GM19239 (cell line): ENCODE data around the gene TMEM203.

Source experiments
- DNase-seq: peaks from one replicate; pipeline ENCODE4 v3.0.0; 2011; ENCODE audit warnings: low spot score; ENCODE audit not compliant: insufficient read length
- FAIRE-seq: peaks from 2 replicates; lab custom pipeline; 2011; peaks lifted over from hg19 to GRCh38; lab: Jason Lieb, UNC

TMEM203 gene

GRCh38 chr9:137168904-137169856 lies 36.3 kb downstream of the TMEM203 start:
- FAIRE-seq, result peak; percentile 14
- peak; percentile 82 for DNase-seq

- FAIRE-seq, result no peak
- no peak for DNase-seq
Observed at GRCh38 chr9:137168573-137168903, 36.9 kb downstream of the TMEM203 start.

- DNase-seq, result no peak
- no peak for FAIRE-seq
Observed at GRCh38 chr9:137167747-137168572, 37.5 kb downstream of the TMEM203 start.

DNA sequence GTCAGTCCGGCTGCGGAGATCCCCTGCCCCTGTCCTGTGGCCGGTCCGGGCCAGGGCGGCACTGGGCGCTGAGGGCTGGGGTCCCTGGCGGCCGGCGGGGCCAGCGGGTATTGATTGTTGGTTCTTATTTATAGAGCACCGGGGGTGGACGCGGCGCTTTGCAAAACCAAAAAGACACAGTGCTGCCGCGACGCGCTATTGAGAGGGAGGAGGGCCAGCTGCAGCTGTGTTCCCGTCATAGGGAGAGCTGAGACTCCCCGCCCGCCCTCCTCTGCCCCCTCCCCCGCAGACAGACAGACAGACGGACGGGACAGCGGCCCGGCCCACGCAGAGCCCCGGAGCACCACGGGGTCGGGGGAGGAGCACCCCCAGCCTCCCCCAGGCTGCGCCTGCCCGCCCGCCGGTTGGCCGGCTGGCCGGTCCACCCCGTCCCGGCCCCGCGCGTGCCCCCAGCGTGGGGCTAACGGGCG lies 38.1 kb downstream of the TMEM203 start:
- FAIRE-seq, result no peak
- DNase-seq, result no peak

DNA sequence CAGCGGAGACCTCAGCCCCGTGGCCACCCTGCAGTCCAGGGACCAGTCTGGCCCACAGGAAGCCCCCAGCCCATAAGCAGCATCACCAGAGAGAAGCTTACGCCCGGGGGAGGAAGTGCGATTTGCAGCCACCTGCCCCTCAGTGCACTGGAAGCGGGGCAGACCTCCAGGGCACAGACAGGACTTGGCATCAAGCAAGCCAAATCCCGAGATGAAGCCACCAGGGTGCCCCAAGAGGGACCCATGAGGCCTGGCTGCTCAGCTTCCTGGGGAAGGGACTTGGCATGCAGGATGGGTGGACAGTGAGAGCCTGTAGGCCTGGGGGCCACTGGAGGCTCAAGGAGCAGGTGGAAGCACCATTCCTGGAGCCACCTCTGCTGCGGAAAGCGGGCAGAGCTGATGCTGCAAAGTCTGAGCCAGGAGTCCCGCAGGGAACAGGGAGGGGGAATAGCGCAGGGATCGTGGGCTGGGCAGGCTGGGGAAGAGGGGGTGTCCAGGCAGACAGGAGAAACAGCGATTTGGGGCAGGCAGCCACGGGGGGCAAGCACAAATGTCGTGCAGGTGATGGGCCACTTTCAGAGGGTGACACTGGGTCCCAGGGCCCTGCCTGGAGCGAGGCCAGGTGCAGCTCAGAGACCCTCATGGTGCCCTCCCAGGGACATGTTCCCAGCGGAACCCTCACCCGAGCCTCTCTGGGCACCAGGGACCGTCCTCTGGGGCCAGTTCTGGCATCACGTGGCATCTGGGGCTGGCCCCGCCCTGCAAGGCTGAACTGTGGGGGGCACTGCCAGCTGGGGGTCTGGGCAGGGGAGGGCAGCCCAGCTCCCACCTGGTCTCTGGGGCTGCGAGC lies 38.8 kb downstream of the TMEM203 start:
- FAIRE-seq (no peak), DNase-seq (no peak)

DNA sequence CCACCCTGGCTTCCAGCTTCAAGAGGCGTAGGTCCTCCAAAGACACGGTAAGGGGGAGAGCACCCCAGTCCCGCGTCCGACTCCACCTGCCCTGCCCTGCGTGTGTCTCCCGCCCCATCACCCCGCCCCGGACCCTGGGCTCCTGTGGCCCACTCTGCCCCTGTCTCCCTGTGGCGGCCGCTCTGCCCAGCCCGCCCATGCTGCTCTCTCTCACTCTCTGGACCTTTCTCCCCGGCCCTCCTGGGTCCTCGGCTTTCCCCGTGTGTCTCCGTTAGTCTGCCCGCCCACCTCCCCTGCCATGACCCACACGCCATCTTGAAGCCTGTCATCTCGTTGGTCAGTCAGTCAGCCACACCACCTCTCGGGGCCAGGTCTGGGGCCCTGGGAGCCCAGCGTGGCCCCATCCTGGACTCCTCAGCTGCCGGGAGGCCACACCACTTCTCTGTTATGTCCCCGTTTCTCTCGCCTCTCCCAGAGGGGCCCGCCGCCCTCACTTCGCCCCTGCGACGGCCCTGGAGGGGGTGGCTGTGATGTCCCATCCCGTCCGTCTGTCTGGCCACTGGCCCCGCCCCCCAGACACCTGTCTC lies 40.1 kb downstream of the TMEM203 start:
- DNase-seq (no peak), FAIRE-seq (no peak)

- DNase-seq, result no peak
- no peak for FAIRE-seq
Observed at GRCh38 chr9:137164370-137165249, 40.8 kb downstream of the TMEM203 start.

- DNase-seq, result no peak
- no peak for FAIRE-seq
Observed at GRCh38 chr9:137163805-137164204, 41.6 kb downstream of the TMEM203 start.

DNA sequence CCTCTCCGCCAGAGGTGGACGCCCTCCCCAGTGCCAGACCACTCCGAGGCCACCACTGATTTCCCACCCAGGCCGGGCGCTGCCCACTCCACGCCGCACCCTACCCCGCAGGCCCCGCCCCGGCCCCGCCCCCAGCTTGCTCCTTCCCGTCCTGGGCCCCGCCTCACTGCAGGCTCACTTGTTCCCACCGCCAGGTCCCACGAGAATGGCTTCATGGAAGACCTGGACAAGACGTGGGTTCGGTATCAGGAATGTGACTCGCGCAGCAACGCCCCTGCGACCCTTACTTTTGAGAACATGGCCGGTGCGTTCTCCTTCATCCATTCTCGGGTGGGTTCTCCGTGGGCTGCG lies 42.1 kb downstream of the TMEM203 start:
- DNase-seq (no peak), FAIRE-seq (no peak)

GRCh38 chr9:137162505-137163364 lies 42.7 kb downstream of the TMEM203 start:
- DNase-seq, result no peak
- no peak for FAIRE-seq

GRCh38 chr9:137161558-137162486 lies 43.6 kb downstream of the TMEM203 start:
- FAIRE-seq (no peak), DNase-seq (no peak)

- no peak for FAIRE-seq
- DNase-seq, result no peak
Observed at GRCh38 chr9:137160716-137161557, 44.5 kb downstream of the TMEM203 start.

DNA sequence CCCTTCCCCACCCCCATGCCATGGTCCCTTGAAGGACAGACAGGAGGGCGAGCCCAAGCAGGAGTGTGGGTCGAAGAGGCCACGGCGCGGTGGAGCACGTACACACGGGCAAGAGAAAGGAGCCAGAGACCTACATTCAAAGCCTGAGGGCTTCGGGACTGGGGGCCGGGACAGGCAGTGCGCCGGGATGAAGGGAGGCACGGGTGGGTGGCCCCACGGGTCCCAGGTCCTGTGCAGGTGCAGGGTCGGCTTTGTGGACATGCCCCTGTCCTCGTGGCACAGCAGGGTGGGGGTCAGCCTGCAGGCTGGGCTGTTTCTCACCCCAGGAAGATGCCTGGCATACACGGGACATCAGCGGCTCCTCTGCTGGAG lies 45.4 kb downstream of the TMEM203 start:
- FAIRE-seq, result no peak
- no peak for DNase-seq

- FAIRE-seq (peak; percentile 59), DNase-seq (no peak)
Observed at GRCh38 chr9:137159105-137160053, 46.1 kb downstream of the TMEM203 start.

- DNase-seq (no peak), FAIRE-seq (no peak)
Observed at GRCh38 chr9:137158625-137159024, 46.8 kb downstream of the TMEM203 start.
